GM10266 (cell line): ENCODE measurements around the gene GNAQ.

Experiments used
- DNase-seq: peaks from one replicate; pipeline ENCODE4 v3.0.0; 2012; ENCODE audit errors: extremely low spot score
- CTCF ChIP-seq: IDR thresholded peaks from 2 replicates; pipeline ENCODE4 v1.5.1; 2012; ENCODE audit warnings: mild to moderate bottlenecking, low read depth; ENCODE audit not compliant: control insufficient read depth, insufficient read depth; ENCODE audit errors: missing control alignments

GNAQ gene

GRCh38 chr9:77847059-77847499 is 184.5 kb downstream of the GNAQ start:
- no peak for DNase-seq
- no peak for TF ChIP-seq CTCF

GRCh38 chr9:77844415-77844814 is 187.2 kb downstream of the GNAQ start:
- no peak for DNase-seq
- no peak for TF ChIP-seq CTCF

DNA sequence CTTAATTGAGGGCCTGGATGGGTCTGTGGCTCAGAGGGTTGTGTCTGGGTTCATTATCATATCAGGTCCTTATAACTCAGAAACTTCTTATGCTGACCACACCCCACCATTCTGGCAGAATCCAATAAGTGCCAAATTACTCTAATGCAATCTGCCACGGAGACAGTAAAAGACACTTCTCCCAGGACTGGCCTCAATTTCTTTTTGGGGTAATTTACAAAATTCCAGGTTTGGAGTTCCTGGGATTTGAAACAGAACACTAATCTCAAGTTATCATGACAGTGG is 187.8 kb downstream of the GNAQ start:
- DNase-seq, result no peak
- TF ChIP-seq CTCF, result no peak

DNA sequence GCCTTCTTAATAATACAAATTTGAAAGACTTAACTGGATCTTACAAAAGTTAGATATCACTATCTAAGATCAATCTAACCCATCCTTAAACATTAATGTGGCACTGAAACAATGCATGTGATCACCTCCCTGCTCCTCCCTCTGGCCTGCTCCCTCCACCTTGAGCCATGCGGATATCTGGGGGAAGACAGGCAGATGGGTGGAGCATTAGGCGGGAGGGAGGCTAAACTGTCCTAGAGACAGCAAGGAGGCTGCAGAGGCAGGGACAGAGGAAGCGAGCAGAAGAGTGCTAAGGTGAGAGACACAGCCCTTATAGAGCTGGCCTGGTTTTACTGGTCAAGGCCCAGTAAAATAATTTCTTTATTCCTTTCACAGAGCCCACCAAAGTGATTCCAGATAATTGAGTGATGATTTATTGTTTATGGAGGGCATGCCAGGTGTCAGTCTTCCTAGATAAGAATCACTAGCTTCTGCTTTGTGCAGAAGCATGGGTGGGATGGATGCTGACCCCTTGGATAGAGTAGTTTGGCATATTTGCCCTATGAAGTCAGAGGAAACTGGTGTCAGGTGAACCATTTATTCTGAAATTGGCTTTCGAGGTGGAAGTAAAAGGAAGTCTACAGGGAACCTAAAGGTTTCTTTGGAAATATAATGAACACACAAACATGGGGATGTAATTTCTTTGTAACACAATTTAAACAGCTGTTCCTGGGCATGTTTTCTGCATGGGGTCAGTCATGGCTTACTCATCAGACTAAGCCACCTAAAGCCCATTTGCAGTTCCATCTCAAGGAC is 188.3 kb downstream of the GNAQ start:
- TF ChIP-seq CTCF, result no peak
- no peak for DNase-seq

DNA sequence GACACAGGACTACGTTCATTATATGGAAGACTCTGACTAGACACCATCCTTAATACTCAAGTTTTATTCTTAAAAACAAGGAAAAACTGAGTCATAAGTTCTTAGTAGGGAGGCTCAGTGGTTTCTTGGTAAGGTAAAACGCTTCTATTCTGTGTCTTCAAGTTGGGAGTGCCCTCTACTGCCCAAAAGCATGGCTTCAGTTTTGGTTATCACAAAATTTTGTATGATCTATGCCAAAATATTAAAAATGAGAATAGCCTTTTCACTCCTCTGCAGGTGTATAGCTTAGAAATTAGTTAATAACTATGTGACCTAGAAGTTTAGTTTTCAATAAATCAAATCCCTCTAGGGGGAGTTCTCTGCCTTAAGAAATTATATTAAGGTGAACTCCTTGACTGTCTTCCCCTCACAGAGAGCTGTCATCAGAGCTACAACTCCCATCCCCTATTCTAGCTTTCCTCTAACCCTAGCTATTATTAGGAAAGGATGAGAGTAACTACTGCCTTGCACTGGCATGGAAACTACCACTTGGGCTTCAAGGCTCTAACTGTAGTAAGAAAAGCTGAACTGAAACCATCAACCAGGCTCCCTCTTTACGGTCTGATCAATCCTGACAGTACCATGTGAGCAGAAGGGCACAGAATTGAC is 189.7 kb downstream of the GNAQ start:
- no peak for DNase-seq
- peak; percentile 33 for TF ChIP-seq CTCF

DNA sequence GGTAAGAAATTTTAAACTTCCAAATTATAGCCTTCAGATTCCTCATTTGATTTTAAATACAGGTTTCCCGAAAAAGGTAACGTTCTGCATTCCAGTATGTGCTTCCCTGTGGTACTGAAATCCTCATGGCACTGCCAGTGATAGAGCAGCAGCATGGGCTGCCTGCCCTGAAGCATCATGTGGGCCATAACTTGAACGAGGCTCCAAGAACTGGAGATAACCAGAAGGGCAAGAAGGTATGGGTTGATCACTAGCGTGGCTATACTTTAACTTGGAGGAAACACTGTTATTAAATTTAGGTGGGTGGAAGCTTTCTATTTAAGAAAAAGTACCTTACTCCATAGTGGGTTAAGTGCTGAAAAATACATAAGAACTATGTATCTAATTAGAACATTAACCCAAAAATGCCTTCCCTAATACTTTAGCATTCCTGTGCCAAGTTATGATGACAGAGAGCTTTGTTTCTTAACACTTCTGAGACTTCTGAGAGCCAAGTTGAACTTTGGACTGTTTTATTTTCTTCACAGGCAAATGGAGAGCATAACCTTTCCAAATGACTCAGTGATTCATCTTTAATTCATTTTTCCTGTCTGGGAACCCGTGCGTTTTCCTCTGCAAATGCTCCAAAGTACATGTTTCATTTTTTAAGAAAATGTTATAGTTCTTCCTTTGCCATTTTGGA is 192.0 kb downstream of the GNAQ start:
- no peak for DNase-seq
- TF ChIP-seq CTCF, result no peak

DNA sequence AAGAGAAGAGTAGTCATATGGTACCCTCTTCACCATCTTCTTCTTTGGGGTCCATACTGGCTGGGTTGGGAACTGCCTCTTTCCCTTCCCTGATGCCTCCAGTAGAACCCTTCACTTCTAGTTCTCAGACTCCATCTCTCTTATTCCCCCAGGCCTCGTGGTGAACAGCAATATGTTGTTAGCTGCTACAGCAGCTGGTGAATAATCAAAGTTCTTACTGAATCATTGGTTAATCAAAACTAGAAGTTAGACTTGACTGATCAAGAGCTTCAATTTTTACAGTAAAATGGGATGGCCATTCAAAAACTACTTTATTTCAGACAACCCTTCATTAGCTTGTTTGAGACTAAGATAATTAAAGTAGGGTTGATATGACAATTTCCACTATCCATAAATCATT is 192.6 kb downstream of the GNAQ start:
- TF ChIP-seq CTCF, result no peak
- DNase-seq, result no peak
